OCI-LY1 (cell line): ENCODE data around the gene ALDOB.

Experiments
- H2AFZ ChIP-seq: fragments of 200-600 bp; sonication (generic), shearing (Covaris generic); 2 replicates; pipeline ENCODE4 v1.6.0; 2014; ENCODE audit warnings: antibody characterized with exemption, mild to moderate bottlenecking, low read length
- H3F3A ChIP-seq: fragments of 200-600 bp; sonication (generic), shearing (Covaris generic); 2 replicates; pipeline ENCODE4 v1.6.0; 2014; ENCODE audit warnings: mild to moderate bottlenecking, antibody characterized with exemption, low read length, moderate library complexity; ENCODE audit not compliant: insufficient read depth
- H3K27ac ChIP-seq: fragments of 200-600 bp; sonication (generic); 2 replicates; pipeline ENCODE4 v1.5.1; 2014; ENCODE audit warnings: low read length, mixed run types, mild to moderate bottlenecking, low read depth; ENCODE audit not compliant: poor library complexity, severe bottlenecking
- H3K27me3 ChIP-seq: fragments of 200-600 bp; sonication (generic); 2 replicates; pipeline ENCODE4 v1.6.0; 2014; ENCODE audit warnings: antibody characterized with exemption, mild to moderate bottlenecking, low read length, moderate library complexity; ENCODE audit not compliant: insufficient read depth
- H3K36me3 ChIP-seq: fragments of 200-600 bp; sonication (generic); 2 replicates; pipeline ENCODE4 v1.6.1; 2014; ENCODE audit warnings: mild to moderate bottlenecking, antibody characterized with exemption, low read length, moderate library complexity, mixed read lengths; ENCODE audit not compliant: insufficient read depth
- H3K4me1 ChIP-seq: fragments of 200-600 bp; sonication (generic); 2 replicates; pipeline ENCODE4 v1.5.1; 2014; ENCODE audit warnings: mild to moderate bottlenecking, low read length, moderate library complexity; ENCODE audit not compliant: insufficient read depth, severe bottlenecking
- H3K4me2 ChIP-seq: fragments of 200-600 bp; sonication (generic), shearing (Covaris generic); 2 replicates; pipeline ENCODE4 v1.6.1; 2014; ENCODE audit warnings: low read length
- H3K4me3 ChIP-seq: fragments of 200-600 bp; sonication (generic); 2 replicates; pipeline ENCODE4 v1.5.1; 2014; ENCODE audit warnings: low read length, low read depth, mild to moderate bottlenecking, mixed read lengths; ENCODE audit not compliant: poor library complexity, severe bottlenecking
- H3K79me2 ChIP-seq: fragments of 200-600 bp; shearing (Covaris generic); 2 replicates; pipeline ENCODE4 v1.6.1; 2016; ENCODE audit warnings: mixed run types, low read length, mixed read lengths; ENCODE audit not compliant: insufficient read depth
- H3K9ac ChIP-seq: fragments of 200-600 bp; sonication (generic), shearing (Covaris generic); 2 replicates; pipeline ENCODE4 v1.6.1; 2014; ENCODE audit warnings: mild to moderate bottlenecking, low read length, mixed read lengths
- H3K9me2 ChIP-seq: fragments of 200-600 bp; sonication (generic), shearing (Covaris generic); 2 replicates; pipeline ENCODE4 v1.6.1; 2014; ENCODE audit warnings: low read depth, mild to moderate bottlenecking, low read length, mixed read lengths
- H3K9me3 ChIP-seq: fragments of 200-600 bp; shearing (Covaris generic); 2 replicates; pipeline ENCODE4 v1.6.1; 2014; ENCODE audit warnings: low read length, mixed read lengths
- H4K20me1 ChIP-seq: fragments of 200-600 bp; sonication (generic), shearing (Covaris generic); 2 replicates; pipeline ENCODE4 v1.6.0; 2016; ENCODE audit warnings: mild to moderate bottlenecking, low read length; ENCODE audit not compliant: insufficient read depth
- EZH2 ChIP-seq: fragments of 200-600 bp; sonication (generic), shearing (Covaris generic); IDR thresholded peaks from 2 replicates; pipeline ENCODE4 v1.8.0; 2017; ENCODE audit warnings: borderline replicate concordance, mixed run types, mild to moderate bottlenecking, antibody characterized with exemption, low read length, moderate library complexity, mixed read lengths
- TF ChIP-seq, protein P1 (sequence below): fragments of 200-600 bp; sonication (generic), shearing (Covaris generic); IDR thresholded peaks from 2 replicates; pipeline ENCODE4 v1.5.1; 2017; ENCODE audit warnings: mild to moderate bottlenecking, antibody characterized with exemption, low read length, moderate library complexity, mixed read lengths

ALDOB gene

GRCh38 chr9:101380295-101380694 lies 55.3 kb downstream of the ALDOB start:
- Histone ChIP-seq H3K36me3 (no peaks in the 10 kb centered on the region), H3K27me3 (no peaks in the 10 kb centered on the region), H3K79me2 (no peaks in the 10 kb centered on the region), H3K4me3 (no peak overlapping the region), H3K9ac (no peak overlapping the region), H3K9me2 (no peaks in the 10 kb centered on the region), H2AFZ (no peak overlapping the region), H3K9me3 (no peaks in the 10 kb centered on the region; the same call in 1 of the 2 replicates), H3K27ac (no peak overlapping the region), H3K4me2 (no peak overlapping the region), H4K20me1 (no peaks in the 10 kb centered on the region), H3F3A (no peaks in the 10 kb centered on the region), H3K4me1 (no peaks in the 10 kb centered on the region)
- TF ChIP-seq, protein P1, sequence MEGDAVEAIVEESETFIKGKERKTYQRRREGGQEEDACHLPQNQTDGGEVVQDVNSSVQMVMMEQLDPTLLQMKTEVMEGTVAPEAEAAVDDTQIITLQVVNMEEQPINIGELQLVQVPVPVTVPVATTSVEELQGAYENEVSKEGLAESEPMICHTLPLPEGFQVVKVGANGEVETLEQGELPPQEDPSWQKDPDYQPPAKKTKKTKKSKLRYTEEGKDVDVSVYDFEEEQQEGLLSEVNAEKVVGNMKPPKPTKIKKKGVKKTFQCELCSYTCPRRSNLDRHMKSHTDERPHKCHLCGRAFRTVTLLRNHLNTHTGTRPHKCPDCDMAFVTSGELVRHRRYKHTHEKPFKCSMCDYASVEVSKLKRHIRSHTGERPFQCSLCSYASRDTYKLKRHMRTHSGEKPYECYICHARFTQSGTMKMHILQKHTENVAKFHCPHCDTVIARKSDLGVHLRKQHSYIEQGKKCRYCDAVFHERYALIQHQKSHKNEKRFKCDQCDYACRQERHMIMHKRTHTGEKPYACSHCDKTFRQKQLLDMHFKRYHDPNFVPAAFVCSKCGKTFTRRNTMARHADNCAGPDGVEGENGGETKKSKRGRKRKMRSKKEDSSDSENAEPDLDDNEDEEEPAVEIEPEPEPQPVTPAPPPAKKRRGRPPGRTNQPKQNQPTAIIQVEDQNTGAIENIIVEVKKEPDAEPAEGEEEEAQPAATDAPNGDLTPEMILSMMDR: no peak
- TF ChIP-seq EZH2: no peak

GRCh38 chr9:101376111-101376848 lies 59.3 kb downstream of the ALDOB start:
- Histone ChIP-seq H3K9me3 (no peaks in the 10 kb centered on the region), H2AFZ (no peak overlapping the region), H3F3A (no peaks in the 10 kb centered on the region), H3K4me3 (no peak overlapping the region), H3K4me1 (no peaks in the 10 kb centered on the region), H3K36me3 (no peaks in the 10 kb centered on the region), H4K20me1 (no peaks in the 10 kb centered on the region), H3K9me2 (no peaks in the 10 kb centered on the region), H3K27ac (no peak overlapping the region), H3K9ac (no peak overlapping the region), H3K27me3 (no peaks in the 10 kb centered on the region), H3K79me2 (no peaks in the 10 kb centered on the region), H3K4me2 (no peak overlapping the region)
- no peak for TF ChIP-seq EZH2
- TF ChIP-seq, protein P1: no peak

DNA sequence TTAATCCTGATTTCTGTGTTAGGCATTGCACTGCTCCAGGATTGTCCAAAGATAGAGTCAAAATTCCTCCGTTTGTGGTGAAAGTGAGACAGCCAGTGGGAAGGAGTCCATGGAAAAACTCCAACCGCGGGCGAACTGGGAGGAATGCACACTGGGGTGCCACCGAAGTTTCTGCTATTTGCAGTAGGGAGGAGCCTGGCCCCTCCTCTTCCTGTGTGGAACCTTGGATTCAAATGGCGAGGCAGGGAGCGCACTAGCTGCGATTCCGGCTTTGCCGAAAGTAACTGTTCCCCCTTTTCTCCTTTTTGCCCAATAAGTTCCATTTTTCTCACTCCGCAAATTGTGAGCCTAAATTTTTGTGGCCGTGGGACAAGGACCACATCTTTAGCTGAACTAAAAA lies 60.0 kb downstream of the ALDOB start:
- Histone ChIP-seq H3K4me2 (no peak overlapping the region), H3K27ac (no peak overlapping the region), H3K27me3 (no peaks in the 10 kb centered on the region), H2AFZ (no peak overlapping the region), H3K9me3 (no peaks in the 10 kb centered on the region), H4K20me1 (no peaks in the 10 kb centered on the region), H3K4me3 (no peak overlapping the region), H3K79me2 (no peaks in the 10 kb centered on the region), H3K4me1 (no peaks in the 10 kb centered on the region), H3K36me3 (no peaks in the 10 kb centered on the region), H3K9ac (no peak overlapping the region), H3K9me2 (no peaks in the 10 kb centered on the region), H3F3A (no peaks in the 10 kb centered on the region)
- TF ChIP-seq EZH2: no peak
- TF ChIP-seq, protein P1: no peak
